Measurements from ENCODE around the gene ABCC12.

- no peak for TF ChIP-seq FOSB (CRISPR knock-in tag; IDR thresholded peaks at IDR 0.05)
- TF ChIP-seq EP300 (IDR thresholded peaks at IDR 0.05), result peak; percentile 46 to 48; a peak in 2 of 5 replicates
- TF ChIP-seq CHD2 (IDR thresholded peaks at IDR 0.05; ENCODE audit: low read length, partially characterized antibody), result no peak
- TF ChIP-seq, protein P1, sequence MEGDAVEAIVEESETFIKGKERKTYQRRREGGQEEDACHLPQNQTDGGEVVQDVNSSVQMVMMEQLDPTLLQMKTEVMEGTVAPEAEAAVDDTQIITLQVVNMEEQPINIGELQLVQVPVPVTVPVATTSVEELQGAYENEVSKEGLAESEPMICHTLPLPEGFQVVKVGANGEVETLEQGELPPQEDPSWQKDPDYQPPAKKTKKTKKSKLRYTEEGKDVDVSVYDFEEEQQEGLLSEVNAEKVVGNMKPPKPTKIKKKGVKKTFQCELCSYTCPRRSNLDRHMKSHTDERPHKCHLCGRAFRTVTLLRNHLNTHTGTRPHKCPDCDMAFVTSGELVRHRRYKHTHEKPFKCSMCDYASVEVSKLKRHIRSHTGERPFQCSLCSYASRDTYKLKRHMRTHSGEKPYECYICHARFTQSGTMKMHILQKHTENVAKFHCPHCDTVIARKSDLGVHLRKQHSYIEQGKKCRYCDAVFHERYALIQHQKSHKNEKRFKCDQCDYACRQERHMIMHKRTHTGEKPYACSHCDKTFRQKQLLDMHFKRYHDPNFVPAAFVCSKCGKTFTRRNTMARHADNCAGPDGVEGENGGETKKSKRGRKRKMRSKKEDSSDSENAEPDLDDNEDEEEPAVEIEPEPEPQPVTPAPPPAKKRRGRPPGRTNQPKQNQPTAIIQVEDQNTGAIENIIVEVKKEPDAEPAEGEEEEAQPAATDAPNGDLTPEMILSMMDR (IDR thresholded peaks at IDR 0.05), result no peak
- peak; percentile 54; the same call in 1 of the 2 replicates for TF ChIP-seq ESRRA (IDR thresholded peaks at IDR 0.05; ENCODE audit: borderline replicate concordance, low read length)
- TF ChIP-seq JUN (IDR thresholded peaks at IDR 0.05), result no peak; a peak in 1 of 5 replicates
Observed at GRCh38 chr16:48129926-48130325, 25.9 kb downstream of the ABCC12 start.

Measured in A549 (cell line).